GM12875 (cell line): ENCODE data around the gene PTPN5.
"Not testable (repeated sequence)": the region's sequence is repeated elsewhere in the genome, so short reads cannot be mapped to it uniquely, and the experiment has no call there.

Experiments used
- H3K4me3 ChIP-seq: one replicate; pipeline ENCODE4 v1.5.1; 2011; ENCODE audit warnings: low read depth, low read length, control low read depth
- TF ChIP-seq, protein P1 (sequence below): IDR thresholded peaks from 2 replicates; pipeline ENCODE4 v1.5.1; 2011; ENCODE audit warnings: low read depth, mild to moderate bottlenecking, control low read depth, inconsistent platforms, low read length, moderate library complexity, borderline replicate concordance; ENCODE audit not compliant: insufficient read depth

The PTPN5 gene

DNA sequence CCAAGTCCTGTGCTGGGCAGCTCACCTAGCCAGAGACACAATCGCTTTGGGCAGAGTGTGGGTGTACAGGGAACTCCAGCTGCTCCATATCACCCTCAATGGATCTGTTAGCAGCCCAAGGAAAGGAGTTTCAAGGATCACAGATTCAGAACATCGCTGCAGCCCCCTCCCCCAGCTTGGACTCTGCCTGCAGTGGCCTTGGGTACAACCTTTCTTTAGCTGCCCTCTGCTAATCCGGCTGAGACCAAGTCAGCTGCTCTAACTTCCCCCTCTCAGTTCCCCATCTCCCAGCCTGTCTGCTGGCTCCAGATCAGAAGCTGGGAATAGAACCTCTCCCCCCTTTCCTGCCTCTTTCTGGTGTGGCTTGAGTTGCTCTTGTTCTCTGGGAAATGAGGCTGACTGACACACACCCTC is 91.7 kb downstream of the PTPN5 start:
- TF ChIP-seq, protein P1, sequence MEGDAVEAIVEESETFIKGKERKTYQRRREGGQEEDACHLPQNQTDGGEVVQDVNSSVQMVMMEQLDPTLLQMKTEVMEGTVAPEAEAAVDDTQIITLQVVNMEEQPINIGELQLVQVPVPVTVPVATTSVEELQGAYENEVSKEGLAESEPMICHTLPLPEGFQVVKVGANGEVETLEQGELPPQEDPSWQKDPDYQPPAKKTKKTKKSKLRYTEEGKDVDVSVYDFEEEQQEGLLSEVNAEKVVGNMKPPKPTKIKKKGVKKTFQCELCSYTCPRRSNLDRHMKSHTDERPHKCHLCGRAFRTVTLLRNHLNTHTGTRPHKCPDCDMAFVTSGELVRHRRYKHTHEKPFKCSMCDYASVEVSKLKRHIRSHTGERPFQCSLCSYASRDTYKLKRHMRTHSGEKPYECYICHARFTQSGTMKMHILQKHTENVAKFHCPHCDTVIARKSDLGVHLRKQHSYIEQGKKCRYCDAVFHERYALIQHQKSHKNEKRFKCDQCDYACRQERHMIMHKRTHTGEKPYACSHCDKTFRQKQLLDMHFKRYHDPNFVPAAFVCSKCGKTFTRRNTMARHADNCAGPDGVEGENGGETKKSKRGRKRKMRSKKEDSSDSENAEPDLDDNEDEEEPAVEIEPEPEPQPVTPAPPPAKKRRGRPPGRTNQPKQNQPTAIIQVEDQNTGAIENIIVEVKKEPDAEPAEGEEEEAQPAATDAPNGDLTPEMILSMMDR = no peak
- no peak overlapping the region for H3K4me3 ChIP-seq

DNA sequence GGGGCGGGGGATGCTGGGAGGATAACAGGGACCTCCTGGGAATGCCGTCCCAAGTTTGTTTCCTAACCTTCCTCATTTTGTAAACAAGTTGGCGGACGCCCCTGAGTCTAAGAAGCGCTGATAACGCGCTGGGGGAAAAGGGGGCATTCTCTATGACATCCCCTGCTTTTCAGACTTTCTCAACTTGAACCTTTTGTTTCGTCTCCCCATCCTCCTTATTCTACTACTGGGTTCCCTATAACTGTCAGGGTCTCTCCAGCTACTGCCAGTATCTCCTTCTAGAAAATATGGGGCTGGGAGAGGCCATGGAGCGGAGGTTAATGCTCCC is 92.4 kb downstream of the PTPN5 start:
- TF ChIP-seq, protein P1 = no peak
- peak overlapping the region; percentile 55 for H3K4me3 ChIP-seq

DNA sequence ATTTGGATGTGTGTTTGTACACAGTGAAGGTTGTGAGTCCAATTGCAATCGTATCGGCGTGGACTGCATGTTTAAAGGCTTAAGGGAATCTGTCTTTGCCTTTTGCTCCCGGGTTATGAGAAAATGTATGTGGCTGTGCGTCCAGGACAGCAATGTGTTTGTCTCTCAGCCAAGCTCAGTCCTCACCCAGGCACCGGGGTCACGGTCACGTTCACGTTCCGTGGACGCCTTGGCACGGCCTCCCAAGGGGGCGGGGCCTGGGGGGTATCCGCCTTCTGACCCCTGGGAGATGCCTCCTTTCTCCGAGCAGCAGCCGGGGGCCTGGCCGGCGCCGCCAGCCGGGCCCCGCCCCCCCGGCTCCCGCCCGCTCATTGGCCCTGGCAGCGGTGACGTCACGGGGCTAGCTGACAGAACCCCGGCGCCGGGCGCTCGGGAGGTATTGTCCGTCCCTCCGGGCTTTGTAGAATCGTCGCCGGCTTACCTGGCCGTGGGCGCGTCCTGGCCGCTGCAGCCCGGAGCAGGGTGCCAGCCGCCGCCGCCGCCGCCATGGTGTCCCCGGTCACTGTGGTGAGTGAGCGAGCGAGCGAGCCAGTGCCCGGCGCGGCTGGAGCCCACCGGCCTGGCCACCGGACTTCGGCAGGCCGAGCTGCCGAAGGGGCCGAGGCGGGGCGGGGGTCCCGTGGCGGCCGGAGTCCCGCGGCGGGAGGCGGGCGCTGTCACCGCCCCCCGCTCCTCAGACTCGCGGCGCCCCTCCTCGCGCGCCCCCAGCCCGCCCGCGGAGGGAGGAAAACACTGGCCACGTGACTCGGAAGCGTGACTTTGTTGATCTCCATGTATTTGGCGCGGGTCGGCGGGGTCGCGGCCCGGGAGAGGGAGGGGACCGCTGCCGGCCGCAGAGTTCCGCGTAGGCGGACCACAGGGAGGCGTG is 93.0 kb downstream of the PTPN5 start, which contains the start of gene TMEM86A:
TSS of gene TMEM86A (plus strand) at position 439 of the 928 bp plus-strand sequence. CDS start at position 547, 108 bp downstream.
- H3K4me3 ChIP-seq = peak within 1 kb of the TSS; percentile 55
- TF ChIP-seq, protein P1 = no peak

DNA sequence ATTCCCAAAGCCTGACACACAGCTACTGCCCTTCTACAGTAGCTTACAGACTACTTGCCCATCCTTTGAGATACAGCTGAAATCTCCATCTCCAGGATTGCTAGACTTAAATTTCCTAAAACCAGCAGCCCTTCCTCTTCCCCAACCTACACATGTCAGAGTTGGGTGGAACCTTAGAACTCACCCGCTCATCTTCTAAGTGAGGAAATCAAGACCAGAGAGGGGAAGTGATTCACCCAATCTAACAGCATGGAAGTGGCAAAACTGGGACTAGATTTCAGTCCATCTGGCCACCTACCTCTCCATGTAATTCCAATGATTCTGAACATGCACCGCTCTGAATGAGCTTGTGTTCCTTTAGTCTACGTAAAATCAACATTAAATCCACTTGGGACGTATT is 94.0 kb downstream of the PTPN5 start:
- TF ChIP-seq, protein P1 = no peak

DNA sequence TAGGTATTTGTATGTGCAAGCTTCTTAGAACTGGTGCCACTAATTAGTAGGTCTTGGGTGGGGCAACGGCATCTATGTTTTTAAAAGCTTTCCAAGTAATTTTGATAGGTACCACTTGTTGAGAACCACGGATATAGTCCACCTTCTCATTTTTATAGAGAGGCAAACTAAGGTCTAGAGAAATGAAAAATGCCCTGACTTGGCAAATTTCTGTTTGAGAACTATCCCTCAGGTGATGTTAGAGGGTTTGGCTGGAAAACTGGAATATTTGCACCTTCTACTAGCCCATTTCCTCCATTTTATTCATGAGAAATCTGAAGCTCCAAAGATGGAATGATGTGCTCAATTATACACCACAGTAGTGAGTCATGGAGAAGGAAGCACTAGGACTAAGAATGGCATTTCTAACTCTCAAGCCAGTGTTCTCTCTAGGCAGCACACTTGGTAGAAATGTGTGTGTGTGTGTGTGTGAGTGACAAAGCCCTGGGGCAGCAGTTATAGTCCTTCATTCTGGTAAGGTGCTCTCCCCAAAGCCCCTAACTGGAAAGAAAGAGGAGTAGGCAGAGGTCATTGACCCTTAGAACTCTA is 94.9 kb downstream of the PTPN5 start:
- H3K4me3 ChIP-seq = no peak overlapping the region
- TF ChIP-seq, protein P1 = no peak

More for the DNA sequence above, 94.0 kb downstream of the PTPN5 start:
- no peak overlapping the region for H3K4me3 ChIP-seq

DNA sequence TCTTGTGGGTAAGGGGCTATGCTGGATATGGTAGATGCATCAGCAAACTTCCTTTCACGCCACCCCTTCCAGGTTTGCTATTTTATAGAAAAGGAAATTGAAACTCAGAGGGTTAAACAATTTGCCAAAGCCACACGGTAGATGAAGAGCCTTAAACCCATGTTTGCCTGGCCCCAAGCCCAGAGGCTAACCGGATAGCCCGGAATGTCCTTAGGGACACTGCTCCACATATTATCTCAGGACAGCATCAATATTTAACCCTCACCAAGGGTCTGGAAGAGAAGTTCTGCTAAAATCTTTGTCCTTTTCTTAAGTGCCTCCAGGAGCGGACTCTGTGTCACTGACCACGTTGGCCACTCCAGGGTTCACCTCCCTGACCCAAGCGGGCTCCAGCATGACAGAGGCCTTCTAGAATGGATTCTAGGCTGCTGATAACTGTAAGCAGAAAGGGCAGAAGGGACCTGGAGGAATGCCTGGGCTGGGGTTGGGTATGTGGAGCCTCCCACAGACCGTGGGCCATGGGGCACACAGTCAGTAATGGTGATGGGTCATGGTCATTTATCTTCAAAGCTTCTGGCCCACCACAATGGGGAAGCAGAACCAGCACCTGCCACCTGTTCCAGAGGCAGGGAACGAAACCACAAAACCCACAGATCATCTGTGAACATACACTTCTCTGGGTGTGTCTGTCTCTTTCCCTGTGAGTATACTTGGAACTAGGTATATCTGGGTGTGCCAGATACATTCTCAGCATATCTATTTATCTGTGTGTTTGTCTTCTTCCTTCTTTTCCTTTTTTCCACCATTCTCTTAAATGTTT is 98.4 kb downstream of the PTPN5 start:
- no peak overlapping the region for H3K4me3 ChIP-seq
- TF ChIP-seq, protein P1 = no peak

DNA sequence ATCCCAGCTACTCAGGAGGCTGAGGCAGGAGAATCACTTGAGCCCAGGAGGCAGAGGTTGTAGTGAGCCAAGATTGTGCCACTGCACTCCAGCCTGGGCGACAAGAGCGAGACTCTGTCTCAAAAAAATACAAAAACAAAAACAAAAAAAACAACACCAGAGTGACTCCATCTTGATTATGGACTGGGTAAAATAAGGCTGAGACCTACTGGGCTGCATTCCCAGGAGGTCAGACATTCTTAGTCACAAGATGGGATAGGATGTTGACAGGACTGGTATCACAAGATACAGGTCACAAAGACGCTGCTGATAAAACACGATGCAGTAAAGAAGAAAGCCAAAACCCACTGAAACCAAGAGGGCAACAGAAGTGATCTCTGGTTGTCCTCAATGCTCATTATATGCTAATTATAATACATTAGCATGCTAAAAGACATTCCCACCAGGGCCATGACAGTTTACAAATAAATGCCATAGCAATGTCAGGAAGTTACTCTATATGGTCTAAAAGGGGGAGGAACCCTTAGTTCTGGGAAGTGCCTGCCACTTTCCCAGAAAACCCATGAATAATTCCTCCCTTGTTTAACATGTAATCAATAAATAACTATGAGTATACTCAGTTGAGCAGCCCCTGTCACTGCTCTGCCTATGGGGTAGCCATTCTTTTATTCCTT is 100.0 kb downstream of the PTPN5 start:
- not testable (repeated sequence) for H3K4me3 ChIP-seq
